Lower leg skin (tissue), 4 donors: ENCODE results near the gene LSR. TPM values are rescaled to one million over a fixed set of nuclear protein-coding genes. Genes with fewer than 3 reads are reported as not detected.

Source experiments
- DNase-seq, 2 donors: peaks; one replicate each; pipeline ENCODE4 v3.0.0-alpha.2; 2019; ENCODE audit warnings: low spot score in 2 of 2
- H3K4me3 ChIP-seq: fragments of 200-600 bp; sonication (generic); 2 replicates; pipeline ENCODE4 v1.5.1; 2017; ENCODE audit warnings: mild to moderate bottlenecking, low read depth; ENCODE audit not compliant: poor library complexity, severe bottlenecking
- POLR2A ChIP-seq, 2 donors: fragments of 450-650 bp; IDR thresholded peaks; one replicate each; pipeline ENCODE4 v1.6.1; 2016 to 2017; ENCODE audit warnings: antibody characterized with exemption in 2 of 2, mild to moderate bottlenecking in 1 of 2, moderate library complexity in 1 of 2
- WGBS, 2 donors: methylation state at CpG; one replicate each; pipeline ENCODE4 v1.1.5; 2018; 5-methylcytosine and 5-hydroxymethylcytosine counted together
- intact Hi-C: fragments of 100-400 bp; cut with DNase I; formaldehyde crosslinking; loops from one replicate; pipeline ENCODE4 v1.15.0; 2023; ENCODE audit warnings: low total_unique reads
- total RNA-seq, 4 donors: library from RNA; depleted of rRNA; stranded (reverse); fragments of >200 nt; gene quantifications; one replicate each; pipeline ENCODE4 v1.1.0, GENCODE V29; 2016
- TF ChIP-seq, protein P1 (sequence below), 3 donors: fragments of 450-650 bp; IDR thresholded peaks; one replicate each; pipeline ENCODE4 v1.5.1; 2016; ENCODE audit warnings: antibody characterized with exemption in 3 of 3, mild to moderate bottlenecking in 3 of 3, moderate library complexity in 2 of 3

The LSR gene
- total RNA-seq, 4 donors from 2014 or later, result 79.0 to 115 (median 84.5) TPM

DNA sequence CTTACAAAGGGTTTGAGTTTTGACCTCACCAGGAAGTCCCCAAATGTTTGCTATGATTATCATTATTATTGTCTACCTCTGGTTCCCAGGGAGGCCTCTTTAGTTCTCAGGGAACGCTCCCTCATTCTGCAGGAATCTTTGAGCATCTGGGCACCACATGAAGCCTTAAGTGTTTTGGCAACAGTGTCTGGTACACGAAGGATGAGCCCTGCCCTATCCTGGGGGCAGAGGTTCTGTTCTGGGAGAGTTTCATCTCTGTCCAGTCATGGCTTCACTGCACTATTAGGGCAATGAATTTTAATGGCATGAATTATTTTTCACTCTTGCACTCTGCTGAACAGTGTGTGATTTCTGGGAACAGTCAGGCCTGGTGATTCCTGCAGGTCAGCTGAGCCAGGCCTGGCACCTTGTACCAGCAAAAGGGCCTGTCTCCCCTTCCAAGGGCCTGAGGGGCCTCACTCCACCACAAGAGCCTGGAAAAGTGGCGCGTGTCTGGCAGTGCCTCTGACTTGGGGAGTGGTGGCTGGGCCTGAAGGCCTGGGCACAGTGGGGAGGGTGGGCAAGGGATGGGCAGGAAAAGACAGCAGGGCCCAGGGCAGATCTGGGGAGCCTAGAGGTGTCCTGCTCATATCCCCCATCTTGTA is 24.8 kb upstream of the LSR start:
- peak in 1 of 2 donors; percentile 70 for DNase-seq
- H3K4me3 ChIP-seq, result no peak overlapping the region
- WGBS, 2 donors, result 23 to 37% methylated on average over 4 of the region's 4 CpGs
- TF ChIP-seq, protein P1, sequence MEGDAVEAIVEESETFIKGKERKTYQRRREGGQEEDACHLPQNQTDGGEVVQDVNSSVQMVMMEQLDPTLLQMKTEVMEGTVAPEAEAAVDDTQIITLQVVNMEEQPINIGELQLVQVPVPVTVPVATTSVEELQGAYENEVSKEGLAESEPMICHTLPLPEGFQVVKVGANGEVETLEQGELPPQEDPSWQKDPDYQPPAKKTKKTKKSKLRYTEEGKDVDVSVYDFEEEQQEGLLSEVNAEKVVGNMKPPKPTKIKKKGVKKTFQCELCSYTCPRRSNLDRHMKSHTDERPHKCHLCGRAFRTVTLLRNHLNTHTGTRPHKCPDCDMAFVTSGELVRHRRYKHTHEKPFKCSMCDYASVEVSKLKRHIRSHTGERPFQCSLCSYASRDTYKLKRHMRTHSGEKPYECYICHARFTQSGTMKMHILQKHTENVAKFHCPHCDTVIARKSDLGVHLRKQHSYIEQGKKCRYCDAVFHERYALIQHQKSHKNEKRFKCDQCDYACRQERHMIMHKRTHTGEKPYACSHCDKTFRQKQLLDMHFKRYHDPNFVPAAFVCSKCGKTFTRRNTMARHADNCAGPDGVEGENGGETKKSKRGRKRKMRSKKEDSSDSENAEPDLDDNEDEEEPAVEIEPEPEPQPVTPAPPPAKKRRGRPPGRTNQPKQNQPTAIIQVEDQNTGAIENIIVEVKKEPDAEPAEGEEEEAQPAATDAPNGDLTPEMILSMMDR (IDR thresholded peaks at IDR 0.05), result no peak
- TF ChIP-seq POLR2A (IDR thresholded peaks at IDR 0.05), result no peak
- intact Hi-C loops, result no loop called here

DNA sequence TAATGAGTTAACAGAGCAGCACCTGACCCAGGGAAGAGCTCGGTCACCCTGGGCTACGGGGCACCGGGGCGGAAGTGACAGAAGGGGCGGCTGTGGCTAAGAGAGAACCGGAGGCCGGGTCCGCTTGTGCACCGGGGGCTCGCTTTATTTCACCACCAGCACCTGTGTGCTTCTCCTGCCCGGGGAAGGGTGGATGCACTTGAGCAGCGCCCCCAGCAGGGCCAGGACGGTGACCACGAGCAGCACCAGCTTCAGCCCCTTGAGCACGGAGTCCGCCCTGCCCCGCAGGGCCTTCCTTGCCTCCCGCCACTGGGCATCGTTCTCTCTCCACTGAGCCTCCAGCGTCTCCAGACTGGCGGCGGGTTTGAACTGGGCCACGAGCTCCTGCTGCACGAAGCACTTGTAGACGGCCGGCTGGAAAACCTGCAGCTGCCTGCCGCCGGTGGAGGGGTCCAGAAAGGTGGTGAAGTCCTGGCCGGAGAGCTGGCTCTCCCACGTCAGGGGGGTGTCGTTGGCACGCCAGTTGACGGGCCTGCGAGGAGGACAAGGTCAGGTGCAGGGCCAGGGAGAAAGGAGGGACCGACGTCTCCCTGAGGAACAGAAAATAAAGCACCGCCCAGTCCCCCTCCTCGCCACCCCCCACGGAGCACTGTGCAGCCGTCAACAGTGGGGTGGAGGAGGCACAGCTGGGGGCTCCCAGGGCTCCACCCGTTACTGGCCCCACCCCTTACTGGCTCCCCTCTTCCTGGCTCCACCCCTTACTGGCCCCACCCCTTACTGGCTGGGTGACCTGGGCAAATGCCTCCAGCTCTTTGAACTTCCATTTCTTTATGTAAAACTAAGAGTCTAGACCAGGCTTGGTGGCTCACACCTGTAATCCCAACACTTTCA is 23.9 kb upstream of the LSR start:
- peak in 1 of 2 donors; percentile 81 for DNase-seq
- H3K4me3 ChIP-seq, result no peak overlapping the region
- 57 to 67% methylated on average over 35 to 41 of the region's 41 CpGs for WGBS, 2 donors
- TF ChIP-seq POLR2A (IDR thresholded peaks at IDR 0.05), result no peak
- TF ChIP-seq, protein P1 (IDR thresholded peaks at IDR 0.05), result no peak
- intact Hi-C loops, result no loop called here

DNA sequence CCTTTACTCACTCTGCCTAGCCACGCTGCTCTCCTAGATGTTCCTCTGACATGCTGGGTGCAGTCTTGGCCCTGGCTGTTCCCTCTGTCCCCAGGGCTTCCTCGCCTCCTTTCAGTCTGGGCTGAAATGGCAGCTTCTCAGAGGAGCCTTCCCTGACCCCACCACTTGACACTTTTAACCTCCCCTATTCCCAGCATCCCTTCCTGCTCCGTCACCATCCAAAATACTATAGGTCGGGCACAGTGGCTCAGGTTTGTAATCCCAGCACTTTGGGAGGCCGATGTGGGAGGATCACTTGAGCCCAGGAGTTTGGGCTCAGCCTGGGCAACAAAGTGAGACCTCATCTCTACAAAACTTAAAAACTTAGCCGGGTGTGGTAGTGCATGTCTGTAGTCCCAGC is 22.9 kb upstream of the LSR start:
- peak in 1 of 2 donors; percentile 43 for DNase-seq
- intact Hi-C loops, result no loop called here
- no peak for TF ChIP-seq POLR2A (IDR thresholded peaks at IDR 0.05)
- WGBS, 2 donors, result 80 to 86% methylated on average over 6 of the region's 6 CpGs
- H3K4me3 ChIP-seq, result no peak overlapping the region

DNA sequence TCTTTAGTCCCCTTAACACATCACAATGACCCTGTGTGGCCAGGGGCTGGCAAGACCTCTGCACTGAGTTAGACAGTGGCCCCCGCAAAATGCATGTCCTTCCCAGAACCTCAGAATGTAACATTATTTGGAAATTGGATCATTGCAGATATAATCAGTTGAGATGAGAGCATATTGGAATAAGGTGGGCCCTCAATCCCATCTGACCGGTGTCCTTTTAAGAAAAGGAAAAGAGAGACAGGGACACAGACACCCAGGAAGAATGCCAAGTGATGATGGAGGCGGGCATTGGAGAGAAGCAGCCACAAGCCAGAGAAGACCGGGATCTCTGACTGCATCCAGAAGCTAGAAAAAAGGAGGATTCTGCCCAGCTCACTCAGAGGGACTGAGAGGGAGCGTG is 22.1 kb upstream of the LSR start:
- WGBS, 2 donors, result 74 to 81% methylated on average over 5 of the region's 5 CpGs
- TF ChIP-seq, protein P1 (IDR thresholded peaks at IDR 0.05), result no peak
- no peak for TF ChIP-seq POLR2A (IDR thresholded peaks at IDR 0.05)
- intact Hi-C loops, result no loop called here
- no peak overlapping the region for H3K4me3 ChIP-seq
- DNase-seq, result peak in 1 of 2 donors; percentile 54

DNA sequence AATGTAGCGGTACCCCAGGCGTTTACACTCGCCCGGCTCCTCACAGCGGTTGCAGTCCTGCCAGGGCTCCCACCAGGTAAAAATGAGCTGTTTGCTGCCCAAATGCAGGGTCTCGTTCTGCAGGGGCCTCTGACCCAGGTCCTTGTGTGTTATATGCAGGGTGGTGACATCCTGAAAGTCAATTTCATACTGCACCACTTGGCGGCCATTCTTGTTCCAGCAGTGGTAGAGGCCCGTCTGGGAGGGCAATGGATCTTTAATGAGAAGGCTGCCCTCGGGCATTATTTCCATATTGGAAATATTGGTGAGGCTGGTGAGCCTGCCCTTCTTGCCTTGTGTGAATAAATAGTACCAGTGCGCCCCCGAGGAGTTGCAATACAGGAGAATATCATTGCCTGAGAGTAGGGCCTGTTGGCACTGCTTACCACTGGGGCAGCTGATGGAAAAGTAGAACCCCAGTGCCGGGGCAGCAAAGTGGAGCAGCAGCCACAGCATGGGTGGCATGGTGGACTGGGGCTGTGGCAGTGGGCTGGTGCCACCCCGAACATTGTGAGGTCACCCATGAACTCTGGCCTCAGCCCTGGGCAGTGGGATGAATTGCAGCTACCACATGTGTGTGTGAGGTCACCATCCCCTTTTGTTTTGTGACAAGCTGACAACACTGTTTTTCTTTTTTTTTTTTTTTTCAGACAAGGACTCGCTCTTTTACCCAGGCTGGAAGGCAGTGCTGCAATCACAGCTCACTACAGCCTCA is 20.4 kb upstream of the LSR start, which contains the start of gene FAM187B:
Gene FAM187B (minus strand): TSS at position 563 of the 754 bp plus-strand sequence. CDS start 59 bp downstream, at position 504.
- TF ChIP-seq, protein P1 (IDR thresholded peaks at IDR 0.05), result no peak
- no peak for TF ChIP-seq POLR2A (IDR thresholded peaks at IDR 0.05)
- intact Hi-C loops, result no loop called here
- DNase-seq, result peak in 1 of 2 donors; percentile 68
- WGBS, 2 donors, result 89 to 92% methylated on average over 14 of the region's 14 CpGs
- no peak within 1 kb of the TSS for H3K4me3 ChIP-seq
